ENCODE data around the gene ODAM. TPM values are rescaled to one million over a fixed set of nuclear protein-coding genes. Genes with fewer than 3 reads are reported as not detected.
"Not testable (repeated sequence)": the region's sequence is repeated elsewhere in the genome, so short reads cannot be mapped to it uniquely, and the experiment has no call there.

ODAM gene
- total RNA-seq = not detected in 2 replicates
- not detected for polyA plus RNA-seq (2012)

GRCh38 chr4:70195425-70195824 lies at the start of gene ODAM:
Gene ODAM (plus strand): TSS chr4:70195725. CDS start chr4:70196544, 819 bp downstream.
- DNase-seq (ENCODE audit: low read depth) = no peak

- no peak for DNase-seq (ENCODE audit: low read depth)
Observed at GRCh38 chr4:70151271-70151670, 44.3 kb upstream of the ODAM start.

- DNase-seq (ENCODE audit: low read depth) = no peak
Observed at GRCh38 chr4:70152088-70152487, 43.4 kb upstream of the ODAM start.

GRCh38 chr4:70153937-70154336 lies 41.6 kb upstream of the ODAM start, which contains the start of gene PRR27:
Gene PRR27 (plus strand): TSS chr4:70154237. CDS start chr4:70154376, 139 bp downstream.
- DNase-seq (ENCODE audit: low read depth) = no peak

- DNase-seq (ENCODE audit: low read depth) = no peak
Observed at GRCh38 chr4:70158576-70158975, 36.9 kb upstream of the ODAM start.

- no peak for DNase-seq (ENCODE audit: low read depth)
Observed at GRCh38 chr4:70177090-70177489, 18.4 kb upstream of the ODAM start.

- no peak for DNase-seq (ENCODE audit: low read depth)
Observed at GRCh38 chr4:70178075-70178660, 17.4 kb upstream of the ODAM start.

- DNase-seq (ENCODE audit: low read depth) = no peak
Observed at GRCh38 chr4:70179811-70180210, 15.7 kb upstream of the ODAM start.

- no peak for DNase-seq (ENCODE audit: low read depth)
Observed at GRCh38 chr4:70181864-70182263, 13.7 kb upstream of the ODAM start.

- no peak for DNase-seq (ENCODE audit: low read depth)
Observed at GRCh38 chr4:70182517-70183167, 12.9 kb upstream of the ODAM start.

GRCh38 chr4:70183168-70183939 lies 12.2 kb upstream of the ODAM start:
- DNase-seq (ENCODE audit: low read depth) = peak; percentile 10

GRCh38 chr4:70183940-70184246 lies 11.6 kb upstream of the ODAM start:
- no peak for DNase-seq (ENCODE audit: low read depth)

GRCh38 chr4:70187216-70187615 lies 8.3 kb upstream of the ODAM start:
- DNase-seq (ENCODE audit: low read depth) = no peak

GRCh38 chr4:70190579-70190978 lies 4.9 kb upstream of the ODAM start:
- DNase-seq (ENCODE audit: low read depth) = no peak

GRCh38 chr4:70191647-70192046 lies 3.9 kb upstream of the ODAM start:
- no peak for DNase-seq (ENCODE audit: low read depth)

- no peak for DNase-seq (ENCODE audit: low read depth)
Observed at GRCh38 chr4:70192895-70193294, 2.6 kb upstream of the ODAM start.

GRCh38 chr4:70196857-70197256 lies 1.3 kb downstream of the ODAM start:
- DNase-seq (ENCODE audit: low read depth) = no peak

- no peak for DNase-seq (ENCODE audit: low read depth)
Observed at GRCh38 chr4:70197842-70198241, 2.3 kb downstream of the ODAM start.

- no peak for DNase-seq (ENCODE audit: low read depth)
Observed at GRCh38 chr4:70203601-70204000, 8.1 kb downstream of the ODAM start.

- DNase-seq (ENCODE audit: low read depth) = not testable (repeated sequence)
Observed at GRCh38 chr4:70212752-70213151, 17.2 kb downstream of the ODAM start.

- not testable (repeated sequence) for DNase-seq (ENCODE audit: low read depth)
Observed at GRCh38 chr4:70216109-70216508, 20.6 kb downstream of the ODAM start.

- DNase-seq (ENCODE audit: low read depth) = not testable (repeated sequence)
Observed at GRCh38 chr4:70216550-70216949, 21.0 kb downstream of the ODAM start.
